ENCODE data around the gene RTCA. TPM values are rescaled to one million over a fixed set of nuclear protein-coding genes. Genes with fewer than 3 reads are reported as not detected.

Gene RTCA
- polyA plus RNA-seq, 1 donor from 2014 or later: 95.2 TPM

GRCh38 chr1:100240631-100241030 is 25.4 kb upstream of the RTCA start:
- H3K9me3 ChIP-seq (ENCODE audit: low read length): no peaks in the 10 kb centered on the region
- no peak for TF ChIP-seq TAF1 (IDR thresholded peaks at IDR 0.05; ENCODE audit: low read depth)
- no peak overlapping the region for H3K4me3 ChIP-seq (ENCODE audit: low read length)
- no peak overlapping the region for H3K4me2 ChIP-seq (ENCODE audit: low read length)
- no peaks in the 10 kb centered on the region for H4K20me1 ChIP-seq (ENCODE audit: insufficient read depth)
- no peak overlapping the region for H3K9ac ChIP-seq (ENCODE audit: low read length)
- H3K27me3 ChIP-seq (ENCODE audit: insufficient read depth, low read depth, low read length): no peaks in the 10 kb centered on the region
- H3K27ac ChIP-seq (ENCODE audit: low read length): no peak overlapping the region
- H3K9me2 ChIP-seq (ENCODE audit: insufficient read depth, low read length): no peaks in the 10 kb centered on the region
- H3K79me2 ChIP-seq (replicated peaks; ENCODE audit: insufficient read depth, low read length): peaks cover 6% of the 10 kb centered on the region
- no peak overlapping the region for H2AFZ ChIP-seq (ENCODE audit: low read depth, low read length)
- H3F3A ChIP-seq (ENCODE audit: insufficient read depth, low read length, poor library complexity, severe bottlenecking): no peaks in the 10 kb centered on the region
- no peaks in the 10 kb centered on the region for H3K36me3 ChIP-seq (ENCODE audit: insufficient read depth, low read length)

- Histone ChIP-seq H3K9ac (ENCODE audit: low read length) (no peak overlapping the region), H3K27me3 (ENCODE audit: insufficient read depth, low read depth, low read length) (no peaks in the 10 kb centered on the region), H3K79me2 (replicated peaks; ENCODE audit: insufficient read depth, low read length) (peaks cover 23% of the 10 kb centered on the region), H3K36me3 (ENCODE audit: insufficient read depth, low read length) (no peaks in the 10 kb centered on the region), H3K9me3 (ENCODE audit: low read length) (no peaks in the 10 kb centered on the region), H3F3A (ENCODE audit: insufficient read depth, low read length, poor library complexity, severe bottlenecking) (no peaks in the 10 kb centered on the region), H3K4me3 (ENCODE audit: low read length) (no peak overlapping the region), H3K9me2 (ENCODE audit: insufficient read depth, low read length) (no peaks in the 10 kb centered on the region), H3K4me2 (ENCODE audit: low read length) (no peak overlapping the region), H3K27ac (ENCODE audit: low read length) (no peak overlapping the region), H2AFZ (ENCODE audit: low read depth, low read length) (no peak overlapping the region), H4K20me1 (ENCODE audit: insufficient read depth) (no peaks in the 10 kb centered on the region)
- TF ChIP-seq SMC3 (conservative IDR thresholded peaks at IDR 0.05; ENCODE audit: poor library complexity): no peak
- TF ChIP-seq TAF1 (IDR thresholded peaks at IDR 0.05; ENCODE audit: low read depth): no peak
- TF ChIP-seq POLR2AphosphoS5 (IDR thresholded peaks at IDR 0.05): no peak
- TF ChIP-seq RAD21 (conservative IDR thresholded peaks at IDR 0.05): no peak
- no peak for TF ChIP-seq EP300 (conservative IDR thresholded peaks at IDR 0.05; ENCODE audit: poor library complexity, severe bottlenecking)
- TF ChIP-seq, protein P1, sequence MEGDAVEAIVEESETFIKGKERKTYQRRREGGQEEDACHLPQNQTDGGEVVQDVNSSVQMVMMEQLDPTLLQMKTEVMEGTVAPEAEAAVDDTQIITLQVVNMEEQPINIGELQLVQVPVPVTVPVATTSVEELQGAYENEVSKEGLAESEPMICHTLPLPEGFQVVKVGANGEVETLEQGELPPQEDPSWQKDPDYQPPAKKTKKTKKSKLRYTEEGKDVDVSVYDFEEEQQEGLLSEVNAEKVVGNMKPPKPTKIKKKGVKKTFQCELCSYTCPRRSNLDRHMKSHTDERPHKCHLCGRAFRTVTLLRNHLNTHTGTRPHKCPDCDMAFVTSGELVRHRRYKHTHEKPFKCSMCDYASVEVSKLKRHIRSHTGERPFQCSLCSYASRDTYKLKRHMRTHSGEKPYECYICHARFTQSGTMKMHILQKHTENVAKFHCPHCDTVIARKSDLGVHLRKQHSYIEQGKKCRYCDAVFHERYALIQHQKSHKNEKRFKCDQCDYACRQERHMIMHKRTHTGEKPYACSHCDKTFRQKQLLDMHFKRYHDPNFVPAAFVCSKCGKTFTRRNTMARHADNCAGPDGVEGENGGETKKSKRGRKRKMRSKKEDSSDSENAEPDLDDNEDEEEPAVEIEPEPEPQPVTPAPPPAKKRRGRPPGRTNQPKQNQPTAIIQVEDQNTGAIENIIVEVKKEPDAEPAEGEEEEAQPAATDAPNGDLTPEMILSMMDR (IDR thresholded peaks at IDR 0.05; ENCODE audit: poor library complexity, severe bottlenecking): no peak
- TF ChIP-seq EZH2 (IDR thresholded peaks at IDR 0.05; ENCODE audit: borderline replicate concordance, insufficient read depth, low read length, poor library complexity, severe bottlenecking): no peak
- no peak for TF ChIP-seq REST (IDR thresholded peaks at IDR 0.05; ENCODE audit: borderline replicate concordance)
- TF ChIP-seq MXI1 (conservative IDR thresholded peaks at IDR 0.05; ENCODE audit: poor library complexity, severe bottlenecking): no peak
Measured at GRCh38 chr1:100246738-100247137, 19.3 kb upstream of the RTCA start.

- Histone ChIP-seq H3F3A (ENCODE audit: insufficient read depth, low read length, poor library complexity, severe bottlenecking) (no peaks in the 10 kb centered on the region), H3K4me3 (ENCODE audit: low read length) (peak overlapping the region; percentile 76), H3K36me3 (ENCODE audit: insufficient read depth, low read length) (no peaks in the 10 kb centered on the region), H3K27ac (ENCODE audit: low read length) (peak overlapping the region; percentile 88), H3K27me3 (ENCODE audit: insufficient read depth, low read depth, low read length) (no peaks in the 10 kb centered on the region), H3K4me2 (ENCODE audit: low read length) (peak overlapping the region; percentile 66), H3K79me2 (replicated peaks; ENCODE audit: insufficient read depth, low read length) (peaks cover 23% of the 10 kb centered on the region), H3K9me3 (ENCODE audit: low read length) (no peaks in the 10 kb centered on the region), H3K9ac (ENCODE audit: low read length) (peak overlapping the region; percentile 82), H2AFZ (ENCODE audit: low read depth, low read length) (peak overlapping the region; percentile 94), H3K9me2 (ENCODE audit: insufficient read depth, low read length) (no peaks in the 10 kb centered on the region), H4K20me1 (ENCODE audit: insufficient read depth) (no peaks in the 10 kb centered on the region)
- TF ChIP-seq TAF1 (IDR thresholded peaks at IDR 0.05; ENCODE audit: low read depth) (no peak), SMC3 (conservative IDR thresholded peaks at IDR 0.05; ENCODE audit: poor library complexity) (no peak), EP300 (conservative IDR thresholded peaks at IDR 0.05; ENCODE audit: poor library complexity, severe bottlenecking) (no peak), POLR2AphosphoS5 (IDR thresholded peaks at IDR 0.05) (no peak), EZH2 (IDR thresholded peaks at IDR 0.05; ENCODE audit: borderline replicate concordance, insufficient read depth, low read length, poor library complexity, severe bottlenecking) (no peak), REST (IDR thresholded peaks at IDR 0.05; ENCODE audit: borderline replicate concordance) (no peak), RAD21 (conservative IDR thresholded peaks at IDR 0.05) (no peak), MXI1 (conservative IDR thresholded peaks at IDR 0.05; ENCODE audit: poor library complexity, severe bottlenecking) (no peak)
- TF ChIP-seq, protein P1 (IDR thresholded peaks at IDR 0.05; ENCODE audit: poor library complexity, severe bottlenecking): no peak
Measured at GRCh38 chr1:100249155-100249536, 16.9 kb upstream of the RTCA start.

Data from neural cell (in vitro differentiated cells).